ENCODE results near the gene C6orf89. TPM values are rescaled to one million over a fixed set of nuclear protein-coding genes. Genes with fewer than 3 reads are reported as not detected.

The C6orf89 gene, protein sequence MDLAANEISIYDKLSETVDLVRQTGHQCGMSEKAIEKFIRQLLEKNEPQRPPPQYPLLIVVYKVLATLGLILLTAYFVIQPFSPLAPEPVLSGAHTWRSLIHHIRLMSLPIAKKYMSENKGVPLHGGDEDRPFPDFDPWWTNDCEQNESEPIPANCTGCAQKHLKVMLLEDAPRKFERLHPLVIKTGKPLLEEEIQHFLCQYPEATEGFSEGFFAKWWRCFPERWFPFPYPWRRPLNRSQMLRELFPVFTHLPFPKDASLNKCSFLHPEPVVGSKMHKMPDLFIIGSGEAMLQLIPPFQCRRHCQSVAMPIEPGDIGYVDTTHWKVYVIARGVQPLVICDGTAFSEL
- 31.2 and 31.8 TPM in 2 replicates for total RNA-seq

DNA sequence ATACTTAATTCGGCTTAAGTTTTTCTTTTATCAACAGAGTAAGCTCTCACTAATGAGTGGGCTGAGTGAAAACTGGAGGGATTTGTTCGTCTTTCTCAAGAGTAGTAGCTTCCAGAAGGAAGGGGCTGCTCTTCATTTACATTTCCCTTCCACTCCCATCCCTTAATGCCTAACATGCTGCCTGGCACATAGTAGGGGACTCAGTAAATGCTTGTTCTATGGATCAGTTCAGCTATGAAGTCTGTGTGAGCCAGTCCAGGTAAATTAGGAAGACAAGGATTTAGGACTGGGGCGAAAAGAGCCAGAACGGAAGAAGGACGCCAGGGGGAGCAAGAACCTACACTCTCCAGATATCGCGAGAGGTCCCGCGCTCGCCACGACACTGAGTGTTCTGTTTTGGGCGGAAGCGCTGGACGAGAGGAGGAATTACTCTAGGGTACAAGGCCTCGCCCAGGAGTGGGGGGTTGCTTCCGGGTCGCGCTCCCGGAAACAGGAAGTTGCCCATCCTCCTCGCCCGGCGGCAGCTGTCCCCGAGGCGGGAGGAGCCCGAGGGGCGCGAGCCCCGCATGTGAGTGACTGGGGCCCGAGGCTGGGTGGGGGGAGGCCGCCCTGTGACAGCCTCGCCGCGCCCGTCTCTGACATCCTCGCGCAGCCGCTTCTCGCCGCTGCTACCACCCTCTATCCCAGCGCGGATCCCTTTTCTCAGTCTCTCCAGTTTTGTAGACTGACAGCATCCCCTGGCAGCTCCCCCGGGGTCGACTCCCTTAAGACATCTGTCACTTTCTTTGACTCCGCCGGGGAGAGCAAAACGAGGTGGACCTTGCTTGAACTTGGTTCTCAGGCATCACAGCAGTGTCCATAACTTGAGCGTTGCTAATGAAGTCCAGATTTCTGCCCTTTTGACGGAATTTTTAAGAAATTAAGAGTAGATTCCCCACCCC is at the start of gene C6orf89:
Gene C6orf89 (plus strand): TSS at position 492 of the 941 bp plus-strand sequence. CDS start 13,493 bp downstream, outside the sequence.

GRCh38 chr6:36838896-36839748 is 46.6 kb upstream of the C6orf89 start, which contains the start of gene CPNE5:
TSS of gene CPNE5 (minus strand) at chr6:36839444. CDS start at chr6:36839377, 67 bp downstream.

DNA sequence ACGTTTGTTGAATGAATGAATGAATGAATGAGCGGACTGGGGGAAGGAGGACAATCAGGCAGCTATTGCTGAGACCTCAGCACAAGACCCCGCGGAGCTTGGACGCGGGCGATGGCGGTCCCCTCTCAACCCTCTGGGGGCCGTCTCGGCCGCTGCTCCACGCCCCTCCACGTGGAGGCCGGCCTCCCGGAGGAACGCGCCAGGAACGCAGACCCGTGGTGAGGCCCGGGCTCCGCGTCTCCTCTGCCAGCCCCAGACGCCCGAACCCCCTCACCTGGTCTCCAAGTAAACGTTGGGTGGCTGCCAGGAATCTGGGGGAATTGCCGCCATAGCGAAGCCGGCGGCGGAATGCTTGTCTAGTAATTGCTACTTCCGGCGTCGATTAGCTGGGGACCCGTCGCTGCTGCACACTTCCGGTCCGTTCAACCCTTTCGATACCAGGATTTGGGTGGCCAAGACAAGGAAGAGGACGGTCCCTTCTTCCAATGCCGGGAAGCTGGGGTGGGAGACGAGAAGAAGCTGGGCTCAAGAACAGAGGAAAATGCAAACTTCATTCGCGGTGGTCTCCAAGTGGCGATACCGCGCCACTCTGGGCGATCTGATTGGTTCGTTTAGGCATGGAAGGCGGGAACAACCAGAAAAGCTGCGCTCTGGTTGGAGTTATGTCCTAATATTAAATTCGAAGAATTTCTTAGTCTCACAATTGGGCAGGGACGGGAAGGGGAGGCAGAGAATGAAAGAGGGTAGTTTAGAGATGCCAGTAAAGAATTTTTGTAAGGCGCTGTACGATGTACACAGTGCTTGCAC is 11.1 kb upstream of the C6orf89 start, which contains the start of gene PPIL1:
Gene PPIL1 (minus strand): TSS at position 361 of the 807 bp plus-strand sequence. CDS start 31 bp downstream, at position 330.

GRCh38 chr6:36954262-36954931 is 68.6 kb downstream of the C6orf89 start, which contains the start of gene PI16:
TSS of gene PI16 (plus strand) at chr6:36954738. CDS start at chr6:36954761, 23 bp downstream.

Other genes with a start within 250 kb of the C6orf89 start
- 217 and 333 TPM in 2 replicates for gene CDKN1A, start 207.2 kb upstream of the C6orf89 start, total RNA-seq
- not detected in 2 replicates for gene RAB44, start 188.1 kb upstream of the C6orf89 start, total RNA-seq
- 0.09 and 11.4 TPM in 2 replicates for gene CPNE5, start 46.5 kb upstream of the C6orf89 start, total RNA-seq
- 16.5 and 26.5 TPM in 2 replicates for gene PPIL1, start 11.1 kb upstream of the C6orf89 start, total RNA-seq
- 0.35 and 0.43 TPM in 2 replicates for gene PI16, start 68.8 kb downstream of the C6orf89 start, total RNA-seq
- gene MTCH1, start 100.2 kb downstream of the C6orf89 start, total RNA-seq: 147 and 229 TPM in 2 replicates
- not detected in 2 replicates for gene FGD2, start 119.7 kb downstream of the C6orf89 start, total RNA-seq